Measurements from ENCODE around the gene TRIM49B.
"Not testable (repeated sequence)": the region's sequence is repeated elsewhere in the genome, so short reads cannot be mapped to it uniquely, and the experiment has no call there.

The TRIM49B gene

GRCh38 chr11:49028523-49028922, at the start of gene TRIM49B:
TSS of gene TRIM49B (plus strand) at chr11:49028823. CDS start at chr11:49031600, 2,777 bp downstream.
- not testable (repeated sequence) for FAIRE-seq

- not testable (repeated sequence) for FAIRE-seq
These were observed 44.8 kb upstream of the TRIM49B start, which contains the start of gene TRIM51G for GRCh38 chr11:48983785-48984184. TSS of gene TRIM51G (minus strand) at chr11:48983885. CDS start at chr11:48981695, 2,190 bp downstream.

GRCh38 chr11:49048229-49048628, 19.6 kb downstream of the TRIM49B start:
- not testable (repeated sequence) for FAIRE-seq

- not testable (repeated sequence) for FAIRE-seq
These were observed 21.2 kb downstream of the TRIM49B start for GRCh38 chr11:49049821-49050220.

GRCh38 chr11:49059012-49059411, 30.4 kb downstream of the TRIM49B start, which contains the start of gene TRIM64C:
TSS of gene TRIM64C (minus strand) at chr11:49059112. CDS start at chr11:49059112, 0 bp downstream.
- FAIRE-seq = peak; percentile 33

GRCh38 chr11:49069897-49070296, 41.3 kb downstream of the TRIM49B start:
- not testable (repeated sequence) for FAIRE-seq

All from colon (tissue), 2 donors.